HG03432 (cell line): ENCODE data around the gene TXLNB.
"Not testable (repeated sequence)": the region's sequence is repeated elsewhere in the genome, so short reads cannot be mapped to it uniquely, and the experiment has no call there.

Source experiments
- ATAC-seq: cut with Tn5 transposase; IDR thresholded peaks from one replicate; pipeline ENCODE4 v1.9.1; 2021; ENCODE audit warnings: mild to moderate bottlenecking, moderate library complexity; ENCODE audit not compliant: unreplicated experiment

The TXLNB gene

GRCh38 chr6:139240161-139241010 is 51.4 kb downstream of the TXLNB start:
- ATAC-seq: no peak

DNA sequence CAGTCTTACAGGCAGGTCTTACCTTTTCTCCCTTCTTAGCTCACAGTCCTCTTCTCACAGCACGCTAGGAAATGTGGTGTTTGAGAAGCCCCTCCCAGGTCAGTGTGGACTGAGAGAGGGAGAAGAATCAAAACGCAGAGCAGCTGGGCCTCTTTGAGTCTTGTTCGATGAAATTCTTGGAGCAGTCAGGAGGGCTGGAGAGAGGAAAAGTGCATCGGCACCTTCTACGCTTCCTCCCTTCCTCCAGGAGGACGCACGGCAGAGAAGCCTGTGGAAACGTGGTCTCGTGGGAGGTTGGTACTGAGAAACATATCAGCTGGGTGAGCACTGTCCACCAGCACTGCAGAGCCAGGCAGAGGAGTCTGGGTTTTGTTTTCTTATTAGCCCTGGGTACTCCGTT is 52.7 kb downstream of the TXLNB start:
- ATAC-seq: no peak

- ATAC-seq: no peak
Observed at GRCh38 chr6:139236105-139236504, 55.7 kb downstream of the TXLNB start.

- no peak for ATAC-seq
Observed at GRCh38 chr6:139235661-139236060, 56.1 kb downstream of the TXLNB start.

- not testable (repeated sequence) for ATAC-seq
Observed at GRCh38 chr6:139234193-139234592, 57.6 kb downstream of the TXLNB start.

GRCh38 chr6:139231206-139231605 is 60.6 kb downstream of the TXLNB start:
- no peak for ATAC-seq

DNA sequence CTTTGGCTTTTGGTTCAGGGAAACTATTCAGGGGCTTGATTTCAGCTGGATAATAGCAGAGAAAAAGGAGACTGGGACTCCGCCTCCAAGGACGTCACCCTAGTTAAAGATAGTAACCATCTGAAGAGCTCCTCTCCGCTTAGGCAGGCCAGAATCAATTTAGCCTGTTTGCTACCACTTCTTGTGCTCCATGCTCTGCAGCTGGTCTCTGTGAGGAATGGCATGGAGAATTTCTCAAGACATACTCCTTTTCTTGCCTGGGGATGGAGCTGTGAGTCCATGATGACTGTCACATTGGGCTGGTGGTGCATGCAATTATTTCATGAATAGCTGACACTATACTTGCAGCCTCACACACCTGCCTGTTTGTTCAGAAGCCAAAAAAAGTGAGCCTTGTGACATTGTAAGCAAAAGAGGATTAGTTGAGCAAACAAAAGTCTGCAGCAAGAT is 61.4 kb downstream of the TXLNB start:
- ATAC-seq: no peak

DNA sequence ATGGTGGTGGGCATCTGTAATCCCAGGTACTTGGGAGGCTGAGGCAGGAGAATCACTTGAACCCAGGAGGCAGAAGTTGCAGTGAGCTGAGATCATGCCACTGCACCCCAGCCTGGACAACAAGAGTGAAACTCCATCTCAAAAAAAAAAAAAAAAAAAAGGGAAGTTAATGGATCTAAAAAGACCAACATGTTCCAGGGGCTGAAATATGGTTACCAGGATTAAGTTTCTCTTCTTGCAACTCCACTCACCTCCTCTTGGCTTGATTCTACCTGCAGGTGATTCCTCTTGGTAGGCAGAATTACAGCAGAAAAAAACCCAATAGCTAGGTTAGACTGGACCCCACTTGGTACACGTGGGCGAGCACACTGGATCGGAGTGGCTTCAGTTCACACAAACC is 63.4 kb downstream of the TXLNB start:
- not testable (repeated sequence) for ATAC-seq

DNA sequence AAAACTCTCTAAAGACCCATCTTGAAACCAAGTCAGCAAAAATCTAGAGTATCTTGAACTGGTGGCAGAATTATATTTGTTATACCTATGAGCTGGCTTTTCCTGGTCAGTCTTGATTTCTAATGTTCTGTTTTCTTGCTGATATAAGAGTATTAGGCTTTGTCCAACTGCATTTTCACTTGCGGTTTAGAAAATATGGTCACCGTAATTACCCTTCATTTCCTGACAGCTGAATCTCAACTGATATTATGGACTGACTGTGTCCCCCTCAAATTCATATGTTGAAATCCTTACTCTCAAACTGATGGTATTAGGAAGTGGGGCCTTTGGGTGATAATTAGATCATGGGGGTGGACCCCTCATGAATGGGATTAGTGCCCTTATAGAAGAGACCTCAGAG is 72.1 kb downstream of the TXLNB start:
- peak; percentile 4 for ATAC-seq

GRCh38 chr6:139219271-139219729 is 72.5 kb downstream of the TXLNB start:
- ATAC-seq: peak; percentile 100

GRCh38 chr6:139212460-139212859 is 79.3 kb downstream of the TXLNB start:
- not testable (repeated sequence) for ATAC-seq

GRCh38 chr6:139210766-139211165 is 81.0 kb downstream of the TXLNB start:
- ATAC-seq: not testable (repeated sequence)

DNA sequence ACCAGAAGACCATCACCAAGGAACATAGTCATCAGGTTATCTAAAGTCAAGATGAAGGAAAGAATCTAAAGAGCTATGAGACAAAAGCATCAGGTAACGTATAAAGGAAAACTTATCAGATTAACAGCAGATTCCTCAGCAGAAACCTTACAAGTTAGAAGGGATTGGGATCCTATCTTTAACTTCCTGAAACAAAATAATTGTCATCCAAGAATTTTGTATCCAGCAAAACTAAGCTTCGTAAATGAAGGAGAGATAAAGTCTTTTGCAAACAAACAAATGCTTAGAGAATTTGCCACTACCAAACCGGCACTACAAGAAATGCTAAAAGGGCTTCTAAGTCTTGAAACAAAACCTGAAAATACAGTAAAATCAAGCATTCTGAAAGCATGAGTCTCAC is 86.0 kb downstream of the TXLNB start:
- no peak for ATAC-seq

- no peak for ATAC-seq
Observed at GRCh38 chr6:139204978-139205377, 86.8 kb downstream of the TXLNB start.

GRCh38 chr6:139201378-139201777 is 90.4 kb downstream of the TXLNB start:
- no peak for ATAC-seq

DNA sequence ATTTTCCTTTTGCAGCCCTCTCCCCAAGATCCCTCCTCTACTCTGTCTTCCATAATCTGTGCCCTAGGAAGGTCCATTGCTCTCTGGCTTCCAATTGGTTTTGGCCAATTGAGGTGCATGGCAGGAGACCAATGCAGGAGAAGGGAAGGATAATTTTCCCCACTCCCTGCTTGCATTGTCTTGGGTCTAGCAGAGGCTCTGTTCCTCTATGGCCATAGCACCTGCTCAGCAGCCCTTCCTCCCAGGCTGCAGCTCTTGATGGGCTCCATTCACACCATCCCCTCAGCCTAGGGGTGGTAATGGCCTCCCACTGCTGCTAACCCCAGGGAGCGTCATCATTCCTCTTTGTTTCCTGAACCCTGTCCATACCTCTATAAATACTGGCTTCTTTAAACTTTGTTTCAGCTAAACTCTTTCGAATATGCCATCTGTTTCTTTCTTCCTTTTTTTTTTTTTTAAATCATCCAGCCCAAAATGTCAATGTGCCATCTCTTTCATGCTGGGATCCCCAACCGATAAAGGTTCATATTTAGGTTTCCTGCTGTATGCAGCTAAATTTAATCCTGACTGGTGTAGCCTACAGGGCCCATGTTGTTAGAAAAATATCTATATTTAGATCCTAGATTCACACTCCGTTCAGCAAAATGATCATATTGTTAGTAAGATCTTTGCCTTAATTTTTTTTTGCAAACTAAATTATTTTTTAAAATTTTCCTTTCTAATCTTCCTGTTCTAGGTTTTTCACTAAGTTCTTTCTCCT is 93.1 kb downstream of the TXLNB start:
- no peak for ATAC-seq

GRCh38 chr6:139194740-139195139 is 97.1 kb downstream of the TXLNB start:
- ATAC-seq: no peak
